PC-3 (cell line): ENCODE measurements around the gene JAKMIP1. TPM values are rescaled to one million over a fixed set of nuclear protein-coding genes. Genes with fewer than 3 reads are reported as not detected.

Source experiments
- ATAC-seq: fragments of 200-7000 bp; cut with Tn5 transposase; 2 replicates; pipeline ENCODE4 v1.9.1; 2020; ENCODE audit warnings: mild to moderate bottlenecking, moderate library complexity
- BruUV-seq: library from RNA; stranded (reverse); fragments of 400-500 nt; replicated peaks from 2 replicates; lab custom pipeline; 2021; lab: Mats Ljungman, UMichigan
- CTCF ChIA-PET: fragments of 300-600 bp; sonication (Branson Sonifier 250); formaldehyde crosslinking; loops from one replicate; lab custom pipeline; 2022; ENCODE audit warnings: antibody characterized with exemption; lab: Charles Lee
- POLR2A ChIA-PET: fragments of 300-600 bp; sonication (Branson Sonifier 250); formaldehyde crosslinking; loops from one replicate; lab custom pipeline; 2022; ENCODE audit warnings: antibody characterized with exemption; ENCODE audit not compliant: unreplicated experiment; lab: Charles Lee
- DNase-seq: peaks from one replicate; pipeline ENCODE4 v3.0.0-alpha.2; 2015
- H2AFZ ChIP-seq: fragments of 300-600 bp; sonication (generic); 2 replicates; pipeline ENCODE4 v1.6.0; 2016; ENCODE audit warnings: antibody characterized with exemption, low read length
- H3F3A ChIP-seq: fragments of 300-600 bp; sonication (generic); one replicate; pipeline ENCODE4 v1.6.0; 2017; ENCODE audit warnings: antibody characterized with exemption, low read length, control low read depth, mild to moderate bottlenecking; ENCODE audit not compliant: unreplicated experiment
- H3K27ac ChIP-seq: fragments of 300-600 bp; sonication (generic); 2 replicates; pipeline ENCODE4 v1.5.1; 2016; ENCODE audit warnings: mild to moderate bottlenecking, low read length
- H3K27me3 ChIP-seq: fragments of 300-600 bp; sonication (generic); 2 replicates; pipeline ENCODE4 v1.6.1; 2016; ENCODE audit warnings: low read length, mixed read lengths
- H3K36me3 ChIP-seq: fragments of 300-600 bp; sonication (generic); 2 replicates; pipeline ENCODE4 v1.6.1; 2016; ENCODE audit warnings: low read depth, mixed run types, low read length, mixed read lengths
- H3K4me1 ChIP-seq: fragments of 300-600 bp; sonication (generic); 2 replicates; pipeline ENCODE4 v1.5.1; 2016; ENCODE audit warnings: low read length; ENCODE audit not compliant: insufficient read depth
- H3K4me2 ChIP-seq: fragments of 300-600 bp; sonication (generic); 2 replicates; pipeline ENCODE4 v1.6.0; 2016; ENCODE audit warnings: low read length
- H3K4me3 ChIP-seq: fragments of 300-600 bp; sonication (generic); 2 replicates; pipeline ENCODE4 v1.5.1; 2016; ENCODE audit warnings: mild to moderate bottlenecking, low read length, mixed read lengths
- H3K79me2 ChIP-seq: fragments of 300-600 bp; sonication (generic); 2 replicates; pipeline ENCODE4 v1.6.1; 2017; ENCODE audit warnings: low read length, mixed read lengths
- H3K9ac ChIP-seq: fragments of 300-600 bp; sonication (generic); 2 replicates; pipeline ENCODE4 v1.6.0; 2016; ENCODE audit warnings: mild to moderate bottlenecking, low read length
- H3K9me2 ChIP-seq: fragments of 300-600 bp; sonication (generic); replicated peaks from 2 replicates; pipeline ENCODE4 v1.6.1; 2016; ENCODE audit warnings: mixed run types, low read length, mixed read lengths
- H3K9me3 ChIP-seq: fragments of 300-600 bp; sonication (generic); 2 replicates; pipeline ENCODE4 v1.6.1; 2016; ENCODE audit warnings: low read length, mixed read lengths
- H4K20me1 ChIP-seq: fragments of 300-600 bp; sonication (generic); 2 replicates; pipeline ENCODE4 v1.6.1; 2016; ENCODE audit warnings: low read length, mixed read lengths
- EZH2 ChIP-seq: fragments of 300-600 bp; sonication (generic); IDR thresholded peaks from one replicate; pipeline ENCODE4 v1.6.1; 2017; ENCODE audit warnings: antibody characterized with exemption, mild to moderate bottlenecking, low read length; ENCODE audit not compliant: unreplicated experiment
- EZH2phosphoT487 ChIP-seq: fragments of 300-600 bp; sonication (generic); IDR thresholded peaks from 2 replicates; pipeline ENCODE4 v1.6.1; 2018; ENCODE audit warnings: mild to moderate bottlenecking, antibody characterized with exemption, low read length, borderline replicate concordance
- intact Hi-C: fragments of 100-400 bp; cut with micrococcal nuclease; formaldehyde crosslinking; loops from 2 replicates; pipeline ENCODE4 v1.9.0; 2023
- total RNA-seq: library from RNA; depleted of rRNA; stranded (reverse); fragments of >200 nt; gene quantifications from 2 replicates; pipeline ENCODE4 v1.2.3, GENCODE V29; 2014
- TF ChIP-seq, protein P1 (sequence below): fragments of 300-600 bp; sonication (generic); conservative IDR thresholded peaks from 2 replicates; pipeline ENCODE4 v1.5.1; 2017; ENCODE audit warnings: antibody characterized with exemption, low read depth, mild to moderate bottlenecking, low read length

The JAKMIP1 gene
- total RNA-seq, 1 experiment from 2014 or later = 0.04 TPM

DNA sequence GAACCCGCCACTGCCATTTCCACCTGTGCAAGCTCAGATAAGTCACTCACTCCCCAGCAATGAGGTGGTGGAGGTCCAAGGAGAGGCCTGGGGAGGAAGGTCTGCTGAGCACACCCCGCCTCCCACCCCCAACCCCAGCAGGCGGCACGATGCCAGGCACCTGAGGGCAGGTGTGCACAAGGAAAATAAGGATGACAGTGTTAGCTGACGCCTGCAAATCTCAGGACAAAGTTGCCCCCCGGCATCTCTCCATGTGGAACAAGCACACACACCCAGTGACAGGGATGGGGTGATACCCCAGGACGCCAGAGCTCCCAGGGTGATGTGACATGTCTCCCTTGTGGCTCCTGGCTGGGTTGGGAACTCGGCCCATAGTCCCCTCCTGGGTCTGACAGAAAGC lies 9.9 kb downstream of the JAKMIP1 start:
- no TSS peak for BruUV-seq
- Histone ChIP-seq H3K27ac (no peak overlapping the region), H3K27me3 (no peaks in the 10 kb centered on the region), H3K4me1 (no peaks in the 10 kb centered on the region), H2AFZ (no peak overlapping the region), H3F3A (no peaks in the 10 kb centered on the region), H3K4me2 (no peak overlapping the region), H3K4me3 (no peak overlapping the region), H3K9me3 (no peaks in the 10 kb centered on the region), H3K9me2 (no peaks in the 10 kb centered on the region), H4K20me1 (no peaks in the 10 kb centered on the region), H3K9ac (no peak overlapping the region), H3K36me3 (no peaks in the 10 kb centered on the region), H3K79me2 (no peaks in the 10 kb centered on the region)
- DNase-seq (no peak), ATAC-seq (no peak)
- TF ChIP-seq EZH2 (no peak), EZH2phosphoT487 (no peak)
- TF ChIP-seq, protein P1, sequence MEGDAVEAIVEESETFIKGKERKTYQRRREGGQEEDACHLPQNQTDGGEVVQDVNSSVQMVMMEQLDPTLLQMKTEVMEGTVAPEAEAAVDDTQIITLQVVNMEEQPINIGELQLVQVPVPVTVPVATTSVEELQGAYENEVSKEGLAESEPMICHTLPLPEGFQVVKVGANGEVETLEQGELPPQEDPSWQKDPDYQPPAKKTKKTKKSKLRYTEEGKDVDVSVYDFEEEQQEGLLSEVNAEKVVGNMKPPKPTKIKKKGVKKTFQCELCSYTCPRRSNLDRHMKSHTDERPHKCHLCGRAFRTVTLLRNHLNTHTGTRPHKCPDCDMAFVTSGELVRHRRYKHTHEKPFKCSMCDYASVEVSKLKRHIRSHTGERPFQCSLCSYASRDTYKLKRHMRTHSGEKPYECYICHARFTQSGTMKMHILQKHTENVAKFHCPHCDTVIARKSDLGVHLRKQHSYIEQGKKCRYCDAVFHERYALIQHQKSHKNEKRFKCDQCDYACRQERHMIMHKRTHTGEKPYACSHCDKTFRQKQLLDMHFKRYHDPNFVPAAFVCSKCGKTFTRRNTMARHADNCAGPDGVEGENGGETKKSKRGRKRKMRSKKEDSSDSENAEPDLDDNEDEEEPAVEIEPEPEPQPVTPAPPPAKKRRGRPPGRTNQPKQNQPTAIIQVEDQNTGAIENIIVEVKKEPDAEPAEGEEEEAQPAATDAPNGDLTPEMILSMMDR = no peak
- ChIA-PET CTCF (no interaction called here), POLR2A (no interaction called here)
- intact Hi-C loops = no loop called here

DNA sequence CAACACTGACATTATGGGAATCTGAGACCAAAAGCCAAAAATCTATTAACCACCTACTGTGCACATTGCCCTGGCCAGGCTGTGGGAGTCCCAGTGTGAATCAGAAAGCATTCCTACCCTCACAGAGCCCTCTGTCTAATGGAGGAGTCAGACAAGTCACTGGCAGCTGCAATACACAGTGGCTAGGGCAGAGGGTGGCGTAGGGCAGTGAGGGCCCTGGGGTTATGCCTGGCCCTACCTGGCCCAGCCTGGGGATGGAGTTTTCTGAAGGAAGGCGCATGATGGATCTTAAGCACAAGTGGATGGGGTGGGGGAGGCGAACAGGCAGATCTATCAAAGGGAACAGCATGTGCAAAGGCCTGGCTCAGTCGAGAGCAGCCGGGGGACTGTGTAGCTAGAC lies 10.8 kb downstream of the JAKMIP1 start:
- Histone ChIP-seq H4K20me1 (no peaks in the 10 kb centered on the region), H3K9me2 (no peaks in the 10 kb centered on the region), H3K36me3 (no peaks in the 10 kb centered on the region), H3K4me3 (no peak overlapping the region), H3K9ac (no peak overlapping the region), H3K4me2 (no peak overlapping the region), H3K9me3 (no peaks in the 10 kb centered on the region), H2AFZ (no peak overlapping the region), H3K27ac (no peak overlapping the region), H3F3A (no peaks in the 10 kb centered on the region), H3K27me3 (no peaks in the 10 kb centered on the region), H3K4me1 (no peaks in the 10 kb centered on the region), H3K79me2 (no peaks in the 10 kb centered on the region)
- no peak for DNase-seq
- BruUV-seq = no TSS peak
- CTCF ChIA-PET = no interaction called here
- no peak for ATAC-seq
- POLR2A ChIA-PET = no interaction called here
- intact Hi-C loops = no loop called here
- no peak for TF ChIP-seq EZH2
- TF ChIP-seq, protein P1 = no peak

DNA sequence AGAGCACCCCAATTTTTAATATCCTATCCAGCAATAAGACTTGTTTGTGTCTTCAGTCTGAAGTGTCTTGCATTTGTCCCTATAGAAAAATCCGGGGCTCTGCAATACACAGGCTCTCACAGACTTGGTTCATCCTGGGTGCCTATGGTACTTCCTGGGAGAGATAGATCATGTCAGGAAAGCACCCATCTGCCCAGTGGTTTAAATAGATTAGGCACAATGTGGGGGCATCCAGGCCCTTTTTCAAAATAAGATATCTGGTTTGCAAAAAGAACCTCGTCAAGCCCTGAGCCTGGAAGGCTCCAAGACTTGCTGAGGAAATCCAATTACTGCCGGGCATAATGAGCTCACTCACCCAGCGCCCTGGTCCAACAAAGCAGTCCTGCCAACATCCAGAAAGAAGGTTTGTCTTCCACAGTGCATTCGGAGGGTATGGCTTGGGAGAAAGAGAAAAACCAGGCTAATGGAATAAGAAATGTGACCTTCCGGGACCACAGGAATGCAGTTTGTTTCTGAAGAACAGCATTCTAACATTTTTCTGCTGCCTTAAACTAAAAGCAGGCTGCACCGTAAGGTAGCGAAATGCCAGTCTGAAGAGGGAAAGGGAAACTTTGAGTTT lies 11.6 kb downstream of the JAKMIP1 start:
- Histone ChIP-seq H3K4me1 (no peaks in the 10 kb centered on the region), H3K9me3 (no peaks in the 10 kb centered on the region), H3K4me3 (no peak overlapping the region), H3F3A (no peaks in the 10 kb centered on the region), H3K4me2 (no peak overlapping the region), H3K9me2 (no peaks in the 10 kb centered on the region), H4K20me1 (no peaks in the 10 kb centered on the region), H3K36me3 (no peaks in the 10 kb centered on the region), H3K27me3 (no peaks in the 10 kb centered on the region), H3K79me2 (no peaks in the 10 kb centered on the region), H3K27ac (no peak overlapping the region), H3K9ac (no peak overlapping the region), H2AFZ (no peak overlapping the region)
- no peak for DNase-seq
- ChIA-PET CTCF (no interaction called here), POLR2A (no interaction called here)
- BruUV-seq = no TSS peak
- no peak for ATAC-seq
- TF ChIP-seq, protein P1 = no peak
- no peak for TF ChIP-seq EZH2
- no peak for TF ChIP-seq EZH2phosphoT487
- intact Hi-C loops = no loop called here
